ENCODE measurements around the gene FAM219A. TPM values are rescaled to one million over a fixed set of nuclear protein-coding genes. Genes with fewer than 3 reads are reported as not detected.

The FAM219A gene
- total RNA-seq, 1 donor from 2014 or later = 16.9 TPM

DNA sequence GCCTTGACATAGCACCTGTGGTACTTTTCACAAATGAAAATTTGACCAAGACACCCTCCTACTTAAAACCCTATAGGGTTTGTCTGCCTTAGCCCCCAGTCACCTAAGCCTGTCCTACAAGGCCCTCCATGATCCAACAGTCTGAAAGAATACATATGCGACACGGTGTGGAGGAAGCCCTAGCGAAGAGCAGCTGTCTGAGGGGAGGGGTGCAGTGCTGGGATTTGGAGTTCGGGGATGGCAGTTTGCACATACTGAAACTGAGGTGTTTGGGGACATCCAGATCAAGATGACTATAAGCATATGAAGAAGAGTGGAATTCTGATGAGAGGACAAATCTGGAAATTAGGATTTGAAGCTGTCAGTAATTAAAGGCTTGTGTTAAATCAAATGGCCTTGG lies 74.5 kb downstream of the FAM219A start:
- ATAC-seq (ENCODE audit: low read depth) (no peak), DNase-seq (no peak)
- POLR2A ChIA-PET = no interaction called here
- no peaks in the 10 kb centered on the region for H3K9me3 Mint-ChIP-seq
- H3K27me3 Mint-ChIP-seq = peaks cover 2% of the 10 kb centered on the region
- H3K27ac Mint-ChIP-seq = no peak overlapping the region
- intact Hi-C loops (cut with micrococcal nuclease) = no loop called here
- TF ChIP-seq, protein P1, sequence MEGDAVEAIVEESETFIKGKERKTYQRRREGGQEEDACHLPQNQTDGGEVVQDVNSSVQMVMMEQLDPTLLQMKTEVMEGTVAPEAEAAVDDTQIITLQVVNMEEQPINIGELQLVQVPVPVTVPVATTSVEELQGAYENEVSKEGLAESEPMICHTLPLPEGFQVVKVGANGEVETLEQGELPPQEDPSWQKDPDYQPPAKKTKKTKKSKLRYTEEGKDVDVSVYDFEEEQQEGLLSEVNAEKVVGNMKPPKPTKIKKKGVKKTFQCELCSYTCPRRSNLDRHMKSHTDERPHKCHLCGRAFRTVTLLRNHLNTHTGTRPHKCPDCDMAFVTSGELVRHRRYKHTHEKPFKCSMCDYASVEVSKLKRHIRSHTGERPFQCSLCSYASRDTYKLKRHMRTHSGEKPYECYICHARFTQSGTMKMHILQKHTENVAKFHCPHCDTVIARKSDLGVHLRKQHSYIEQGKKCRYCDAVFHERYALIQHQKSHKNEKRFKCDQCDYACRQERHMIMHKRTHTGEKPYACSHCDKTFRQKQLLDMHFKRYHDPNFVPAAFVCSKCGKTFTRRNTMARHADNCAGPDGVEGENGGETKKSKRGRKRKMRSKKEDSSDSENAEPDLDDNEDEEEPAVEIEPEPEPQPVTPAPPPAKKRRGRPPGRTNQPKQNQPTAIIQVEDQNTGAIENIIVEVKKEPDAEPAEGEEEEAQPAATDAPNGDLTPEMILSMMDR (IDR thresholded peaks at IDR 0.05) = no peak
- CTCF ChIA-PET = no interaction called here
- H3K36me3 Mint-ChIP-seq (ENCODE audit: low read depth) = no peaks in the 10 kb centered on the region
- H3K4me3 Mint-ChIP-seq = no peak overlapping the region
- peaks cover 26% of the 10 kb centered on the region for H3K4me1 Mint-ChIP-seq

DNA sequence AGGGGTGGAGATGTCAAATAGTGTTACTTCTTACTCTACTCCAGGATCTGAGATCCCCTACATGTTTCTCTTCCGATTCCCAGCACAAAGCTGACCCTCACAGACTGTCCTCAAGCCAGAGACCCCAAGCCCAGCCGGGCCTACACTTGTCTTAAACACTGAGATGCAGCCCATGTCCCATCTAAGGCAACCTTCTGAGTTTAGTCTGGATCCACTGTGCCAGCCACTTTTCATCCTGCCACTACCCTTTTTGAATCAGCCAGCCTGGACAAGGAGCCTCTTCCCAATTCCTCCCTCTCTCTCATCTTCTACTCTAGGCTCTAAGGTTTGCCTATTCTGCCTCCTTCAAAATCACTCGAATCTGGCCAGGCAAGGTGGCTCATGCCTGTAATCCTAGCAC lies 75.5 kb downstream of the FAM219A start:
- Mint-ChIP-seq H3K27ac (no peak overlapping the region), H3K4me1 (peaks cover 29% of the 10 kb centered on the region), H3K27me3 (peaks cover 2% of the 10 kb centered on the region), H3K36me3 (ENCODE audit: low read depth) (no peaks in the 10 kb centered on the region), H3K9me3 (no peaks in the 10 kb centered on the region), H3K4me3 (no peak overlapping the region)
- POLR2A ChIA-PET = interaction anchor here (0.6 kb wide), 1 partner anchor 253 kb away, joined by 5 read pairs; no protein-coding TSS in a partner anchor
- CTCF ChIA-PET = no interaction called here
- no peak for DNase-seq
- intact Hi-C loops (cut with micrococcal nuclease) = no loop called here
- TF ChIP-seq, protein P1 (IDR thresholded peaks at IDR 0.05) = no peak
- no peak for ATAC-seq (ENCODE audit: low read depth)

DNA sequence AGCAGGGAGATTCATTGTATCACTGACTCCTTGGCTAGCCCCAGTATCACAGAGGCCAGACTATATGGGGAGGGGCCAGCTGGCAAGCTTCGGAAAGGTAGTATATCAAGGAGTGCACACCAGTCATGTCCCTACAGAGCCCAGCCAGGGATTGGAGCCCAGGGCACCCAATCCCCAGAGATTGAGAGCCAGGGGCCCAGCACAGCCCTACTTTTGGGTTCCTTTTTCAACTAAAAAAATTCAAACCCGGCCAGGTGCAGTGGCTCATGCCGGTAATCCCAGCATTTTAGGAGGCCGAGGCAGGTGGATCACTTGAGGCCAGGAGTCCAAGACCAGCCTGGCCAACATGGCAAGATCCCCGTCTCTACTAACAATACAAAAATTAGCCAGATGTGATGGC lies 76.3 kb downstream of the FAM219A start:
- H3K4me1 Mint-ChIP-seq = peaks cover 31% of the 10 kb centered on the region
- H3K4me3 Mint-ChIP-seq = no peak overlapping the region
- CTCF ChIA-PET = no interaction called here
- no peak for ATAC-seq (ENCODE audit: low read depth)
- intact Hi-C loops (cut with micrococcal nuclease) = no loop called here
- TF ChIP-seq, protein P1 (IDR thresholded peaks at IDR 0.05) = no peak
- peaks cover 2% of the 10 kb centered on the region for H3K27me3 Mint-ChIP-seq
- POLR2A ChIA-PET = no interaction called here
- no peak for DNase-seq
- H3K9me3 Mint-ChIP-seq = no peaks in the 10 kb centered on the region
- H3K36me3 Mint-ChIP-seq (ENCODE audit: low read depth) = no peaks in the 10 kb centered on the region
- no peak overlapping the region for H3K27ac Mint-ChIP-seq

DNA sequence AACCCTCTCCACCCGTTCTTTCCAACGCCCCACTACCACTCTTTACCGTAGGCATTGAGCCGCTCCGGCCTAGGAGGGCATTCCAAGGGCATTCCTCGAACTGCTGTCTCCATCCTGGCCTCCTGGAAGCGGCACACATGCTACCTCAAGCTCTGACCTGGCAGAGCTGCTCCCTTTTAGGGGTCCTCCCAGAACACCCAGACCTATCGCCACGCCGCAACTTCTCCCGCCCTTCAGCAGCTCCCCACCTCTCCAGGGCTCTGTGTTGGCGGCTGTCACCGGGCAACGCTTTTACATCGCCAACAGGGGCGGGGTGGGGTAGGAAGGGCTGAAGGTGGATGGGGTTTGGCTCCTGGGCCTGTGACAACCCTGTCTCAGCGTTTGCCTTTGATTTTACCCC lies 77.0 kb downstream of the FAM219A start:
- ChIA-PET POLR2A (interaction anchor here (0.5 kb wide), 1 partner anchor 317 kb away, joined by 6 read pairs; no protein-coding TSS in a partner anchor), CTCF (no interaction called here)
- no peak for DNase-seq
- Mint-ChIP-seq H3K9me3 (no peaks in the 10 kb centered on the region), H3K27ac (peak overlapping the region; percentile 59), H3K36me3 (ENCODE audit: low read depth) (no peaks in the 10 kb centered on the region), H3K4me3 (peak overlapping the region; percentile 89), H3K27me3 (peaks cover 2% of the 10 kb centered on the region), H3K4me1 (peaks cover 32% of the 10 kb centered on the region)
- no peak for ATAC-seq (ENCODE audit: low read depth)
- TF ChIP-seq, protein P1 (IDR thresholded peaks at IDR 0.05) = no peak
- intact Hi-C loops (cut with micrococcal nuclease) = no loop called here

DNA sequence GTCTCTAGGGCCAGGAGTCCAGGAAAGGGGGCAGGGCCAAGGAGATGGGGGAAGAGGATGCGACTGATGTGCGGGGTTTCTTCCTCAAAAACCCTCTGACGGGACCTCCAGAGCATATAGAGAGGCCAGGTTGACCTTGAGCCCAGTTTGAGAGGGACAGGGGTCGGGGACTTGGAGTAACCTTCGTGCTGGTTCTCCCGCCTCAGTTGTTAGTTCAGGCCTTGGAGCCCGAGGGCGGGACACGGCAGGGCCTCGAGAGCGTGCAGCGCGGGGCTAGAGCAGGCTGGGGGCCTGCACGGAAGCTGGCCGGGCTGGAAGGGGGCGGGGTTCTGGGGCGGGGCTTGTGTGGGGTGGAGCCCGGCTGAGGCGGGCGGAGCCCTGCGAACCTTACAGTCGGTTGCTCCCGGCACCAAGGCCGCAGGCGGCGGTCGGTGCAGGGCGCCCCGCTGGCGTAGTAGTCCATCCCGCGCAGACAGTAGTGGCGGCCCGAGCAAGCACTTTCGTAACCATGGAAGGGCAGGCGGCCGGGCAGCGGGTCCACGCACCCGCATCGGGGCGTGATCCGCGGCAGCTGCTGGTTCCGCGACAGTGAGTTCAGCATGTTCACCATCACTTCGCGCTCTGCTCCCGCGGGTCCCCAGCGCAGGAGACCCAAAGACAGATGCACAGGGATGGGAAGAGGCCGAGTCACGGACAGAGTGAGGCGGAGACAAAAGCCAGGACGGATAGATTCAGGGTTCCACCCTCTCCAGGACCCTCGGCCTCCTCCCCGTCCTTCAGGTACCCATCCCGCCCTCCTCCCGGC lies 77.7 kb downstream of the FAM219A start:
- H3K4me1 Mint-ChIP-seq = peaks cover 38% of the 10 kb centered on the region
- H3K9me3 Mint-ChIP-seq = no peaks in the 10 kb centered on the region
- H3K27me3 Mint-ChIP-seq = peaks cover 2% of the 10 kb centered on the region
- no peaks in the 10 kb centered on the region for H3K36me3 Mint-ChIP-seq (ENCODE audit: low read depth)
- DNase-seq = peak; percentile 69
- ChIA-PET POLR2A (interaction anchor here (0.5 to 1.2 kb wide), 3 partner anchors 50 to 316 kb away, joined by 3 to 6 read pairs (median 4); no protein-coding TSS in a partner anchor), CTCF (interaction anchor here (2.5 kb wide), 1 partner anchor 23 kb away, joined by 11 read pairs; no protein-coding TSS in a partner anchor)
- peak; percentile 48 for ATAC-seq (ENCODE audit: low read depth)
- TF ChIP-seq, protein P1 (IDR thresholded peaks at IDR 0.05) = no peak
- H3K27ac Mint-ChIP-seq = peak overlapping the region; percentile 9
- H3K4me3 Mint-ChIP-seq = peak overlapping the region; percentile 89
- intact Hi-C loops (cut with micrococcal nuclease) = loop anchor here (1.0 kb wide), 2 partner anchors 78 to 143 kb away; partner anchors contain the start of genes DNAI1 and FAM219A
